Measurements from ENCODE around the gene SERF2.
"Not testable (repeated sequence)": the region's sequence is repeated elsewhere in the genome, so short reads cannot be mapped to it uniquely, and the experiment has no call there.

SERF2 gene

DNA sequence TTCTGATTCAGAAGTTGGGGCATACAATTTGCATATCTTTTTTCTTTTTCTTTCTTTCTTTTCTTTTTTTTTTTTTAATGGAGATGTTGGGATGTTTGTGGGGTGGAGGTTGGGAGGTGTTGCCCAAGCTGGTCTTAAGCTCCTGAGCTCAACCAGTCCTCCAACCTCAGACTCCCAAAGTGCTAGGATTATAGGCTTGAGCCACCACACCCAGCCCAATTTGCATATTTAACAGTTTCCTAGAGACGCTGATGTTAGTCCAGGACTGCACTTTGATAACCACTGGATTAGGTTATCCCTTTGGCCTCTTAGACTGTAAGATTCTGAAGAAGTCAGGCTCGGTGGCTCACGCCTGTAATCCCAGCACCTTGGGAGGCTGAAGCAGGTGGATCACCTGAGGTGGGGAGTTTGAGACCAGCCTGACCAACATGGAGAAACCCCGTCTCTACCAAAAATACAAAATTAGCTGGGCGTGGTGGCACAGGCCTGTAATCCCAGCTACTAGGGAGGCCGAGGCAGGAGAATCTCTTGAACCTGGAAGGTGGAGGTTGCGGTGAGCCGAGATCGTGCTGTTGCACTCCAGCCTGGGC, 37.9 kb downstream of the SERF2 start:
- DNase-seq (ENCODE audit: low read depth, low spot score) = not testable (repeated sequence)

DNA sequence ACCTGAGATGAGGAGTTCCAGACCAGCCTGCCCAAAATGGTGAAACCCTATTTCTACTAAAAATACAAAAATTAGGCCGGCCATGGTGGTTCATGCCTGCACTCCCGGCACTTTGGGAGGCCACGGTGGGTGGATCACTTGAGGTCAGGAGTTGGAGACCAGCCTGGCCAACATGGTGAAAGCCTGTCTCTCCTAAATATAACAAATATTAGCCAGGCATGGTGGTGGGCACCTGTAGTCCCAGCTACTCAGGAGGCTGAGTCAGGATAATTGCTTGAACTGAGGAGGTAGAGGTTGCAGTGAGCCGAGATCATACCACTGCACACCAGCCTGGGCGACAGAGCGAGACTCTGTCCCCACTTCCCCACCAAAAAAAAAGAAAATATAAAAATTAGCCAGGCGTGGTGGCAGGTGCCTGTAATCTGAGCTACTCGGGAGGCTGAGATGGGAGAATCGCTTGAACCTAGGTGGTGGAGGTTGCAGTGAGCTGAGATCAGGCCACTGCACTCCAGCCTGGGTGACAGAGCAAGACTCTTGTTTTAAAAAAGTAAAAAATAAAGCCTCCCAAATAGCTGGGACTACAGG, 38.7 kb downstream of the SERF2 start:
- DNase-seq (ENCODE audit: low read depth, low spot score) = not testable (repeated sequence)

DNA sequence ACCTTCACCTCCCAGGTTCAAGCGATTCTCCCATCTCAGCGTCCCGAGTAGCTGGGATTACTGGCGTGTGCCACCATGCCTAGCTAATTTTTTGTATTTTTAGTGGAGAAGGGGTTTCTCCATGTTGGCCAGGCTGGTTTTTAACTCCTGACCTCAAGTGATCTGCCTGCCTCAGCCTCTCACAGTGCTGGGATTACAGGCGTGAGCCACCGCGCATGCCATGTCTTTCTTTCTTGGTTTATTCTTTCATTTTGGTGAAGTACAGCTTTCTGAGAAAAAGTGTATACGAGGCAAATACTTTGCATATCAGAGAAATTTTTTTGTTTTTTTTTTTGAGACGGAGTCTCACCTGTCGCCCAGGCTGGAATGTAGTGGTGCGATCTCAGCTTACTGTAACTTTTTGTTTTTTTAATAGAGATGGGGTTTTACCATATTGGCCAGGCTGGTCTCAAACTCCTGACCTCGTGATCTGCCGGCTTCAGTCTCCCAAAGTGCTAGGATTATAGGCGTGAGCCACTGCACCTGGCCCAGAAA, 39.5 kb downstream of the SERF2 start:
- not testable (repeated sequence) for DNase-seq (ENCODE audit: low read depth, low spot score)

DNA sequence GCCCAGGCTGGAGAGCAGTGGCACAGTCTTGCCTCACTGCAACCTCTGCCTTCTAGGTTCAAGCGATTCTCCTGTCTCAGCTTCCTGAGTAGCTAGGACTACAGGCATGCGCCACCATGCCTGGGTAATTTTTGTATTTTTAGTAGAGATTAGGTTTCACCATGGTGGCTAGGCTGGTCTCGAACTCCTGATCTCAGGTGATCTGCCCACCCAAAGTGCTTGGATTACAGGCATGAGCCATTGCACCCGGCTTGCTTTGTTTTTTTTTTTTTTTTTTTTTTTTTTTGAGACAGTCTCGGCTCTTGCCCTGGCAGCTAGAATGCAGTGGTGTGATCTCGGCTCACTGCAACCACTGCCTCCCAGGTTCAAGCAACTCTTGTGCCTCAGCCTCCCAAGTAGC, 40.4 kb downstream of the SERF2 start:
- DNase-seq (ENCODE audit: low read depth, low spot score) = not testable (repeated sequence)

DNA sequence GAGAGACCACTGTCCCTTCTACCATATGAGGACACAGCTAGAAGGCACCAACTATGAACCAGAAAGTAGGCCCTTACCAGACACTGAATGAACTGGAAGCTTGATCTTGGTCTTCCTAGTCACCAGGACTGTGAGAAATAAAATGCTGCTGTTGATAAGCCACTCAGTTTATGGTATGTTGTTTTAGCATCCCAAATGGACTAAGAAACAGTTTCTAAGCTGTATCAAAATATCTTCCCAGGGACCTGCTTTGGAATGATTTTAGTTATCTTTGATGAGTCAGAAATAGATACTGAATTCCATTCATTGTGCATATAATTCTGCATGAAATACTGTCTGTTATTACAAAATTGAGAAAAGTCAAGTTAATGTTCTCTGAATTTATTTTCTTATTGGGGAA, 53.3 kb downstream of the SERF2 start:
- no peak for DNase-seq (ENCODE audit: low read depth, low spot score)

Measured in iPS DF 19.7 (cell line).